IPS DF 4.7 (cell line): Measurements from ENCODE around the gene GPC6.

Experiments used
- DNase-seq: peaks from one replicate; pipeline ENCODE4 v3.0.0-alpha.2; 2013; ENCODE audit warnings: low spot score; ENCODE audit errors: extremely low read depth

Gene GPC6

DNA sequence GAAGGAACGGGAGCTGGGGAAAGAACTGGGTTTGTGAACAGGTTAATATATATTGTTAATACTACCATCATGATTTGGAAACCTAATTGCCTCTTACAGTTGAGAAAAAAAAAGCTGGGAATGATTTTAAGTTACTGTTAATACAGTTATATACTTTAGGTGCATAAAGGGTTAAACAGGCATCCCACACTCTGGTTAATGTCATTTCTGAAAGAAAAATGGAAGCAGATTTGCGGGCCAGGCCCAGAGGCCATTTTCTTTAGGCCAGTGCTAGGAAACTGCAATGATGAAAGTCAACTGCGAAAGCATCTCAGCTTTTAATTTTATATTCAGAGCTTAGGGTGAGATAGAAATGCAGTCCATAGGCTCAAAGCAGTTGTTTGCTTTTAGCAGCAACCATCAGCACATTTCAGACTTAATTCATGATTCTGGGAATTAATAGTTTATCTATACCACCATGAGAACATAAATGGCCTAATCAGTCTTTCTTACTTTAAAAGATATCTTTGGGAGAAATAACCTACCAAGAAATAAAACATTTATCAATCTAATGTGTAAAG lies 592.8 kb downstream of the GPC6 start:
- no peak for DNase-seq

DNA sequence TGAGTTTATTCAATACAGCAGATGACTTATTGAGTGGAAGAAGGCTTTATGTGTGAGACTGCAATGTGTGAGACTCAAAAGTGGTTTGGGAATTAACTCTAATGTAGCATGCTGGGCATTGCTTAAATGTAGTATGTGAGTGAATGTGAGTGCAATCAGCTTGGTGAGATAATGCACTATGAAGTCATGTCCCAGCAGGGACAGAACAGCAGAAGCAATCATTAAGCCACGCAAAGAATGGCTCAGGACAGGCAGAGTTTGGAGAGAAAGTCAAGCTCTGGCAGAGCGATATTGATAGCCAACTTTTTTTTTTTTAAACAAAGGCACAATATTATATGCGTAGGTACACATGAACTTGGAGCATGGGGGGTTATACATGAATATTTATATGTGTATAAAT lies 597.7 kb downstream of the GPC6 start:
- DNase-seq = no peak

DNA sequence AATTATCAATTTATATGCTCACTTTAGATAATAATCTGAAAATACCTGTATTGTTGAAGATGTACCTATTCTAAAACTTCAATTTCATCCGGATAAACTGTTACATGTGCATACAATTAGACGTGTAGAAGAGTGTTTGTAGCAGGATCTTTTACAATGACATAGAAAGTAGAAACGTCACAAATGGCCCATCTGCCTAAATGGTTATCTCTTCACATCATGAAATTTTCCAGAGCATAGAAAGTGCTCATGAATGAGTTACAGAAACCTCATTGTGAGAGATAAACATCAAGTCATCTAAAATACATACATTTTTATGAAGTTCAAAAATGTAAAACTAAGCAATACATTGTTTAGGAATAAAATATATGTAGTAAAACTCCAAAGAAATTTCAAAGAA lies 607.4 kb downstream of the GPC6 start:
- no peak for DNase-seq

DNA sequence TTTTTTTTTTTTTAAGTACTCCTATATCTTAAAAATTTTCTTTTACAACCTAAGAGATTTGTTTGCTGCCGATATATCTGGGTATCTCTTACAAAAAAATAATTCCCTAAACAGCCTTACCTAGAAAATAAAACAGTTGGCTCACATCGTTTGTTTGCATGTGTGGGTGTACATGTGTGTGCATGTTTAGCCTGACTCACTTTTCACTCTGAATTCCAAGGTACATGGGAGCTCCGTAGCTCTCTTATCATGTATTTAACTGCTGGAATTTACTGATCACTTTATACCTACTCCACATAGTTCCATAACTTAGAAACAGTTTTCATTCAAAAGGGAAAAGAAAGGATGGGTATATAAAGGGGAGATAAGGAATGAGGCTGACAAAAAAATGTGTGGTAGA lies 616.5 kb downstream of the GPC6 start:
- DNase-seq = no peak

DNA sequence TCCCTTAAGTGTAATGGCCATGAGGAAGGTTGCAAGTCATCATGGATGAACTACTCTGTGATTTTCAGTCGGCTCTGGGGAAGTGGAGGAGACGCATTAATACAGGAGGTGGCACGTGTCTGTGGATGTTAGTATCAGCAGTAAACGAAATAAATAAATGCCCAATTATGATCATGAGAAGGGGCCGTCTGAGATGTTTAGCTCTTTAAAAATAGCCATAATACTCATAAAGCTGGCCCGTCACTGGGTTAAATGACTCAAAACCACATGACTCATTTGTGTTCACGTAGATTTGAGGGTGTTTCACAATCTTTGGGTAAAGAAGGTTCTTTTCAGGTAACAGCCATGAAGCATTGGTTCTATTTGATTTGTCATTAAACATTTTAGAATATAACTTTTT lies 620.6 kb downstream of the GPC6 start:
- DNase-seq = no peak

DNA sequence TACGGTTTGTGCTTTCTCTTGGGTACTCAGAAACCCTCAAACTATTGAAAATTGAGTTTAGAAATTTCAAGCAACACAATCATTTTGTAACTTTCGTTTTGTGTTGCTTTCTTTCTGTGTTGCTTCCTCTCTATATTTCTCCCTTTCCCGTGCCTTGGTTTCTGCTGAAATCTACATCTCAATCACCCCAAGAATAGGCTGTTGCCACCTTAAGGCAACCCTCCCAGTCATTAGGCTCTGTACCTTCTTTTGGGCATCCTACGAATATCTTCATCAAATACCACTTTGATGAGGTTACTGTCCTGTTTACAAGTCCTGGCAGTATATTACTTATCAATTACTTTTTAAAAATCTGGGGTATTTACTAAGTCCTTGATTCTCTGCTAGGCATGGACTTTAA lies 621.6 kb downstream of the GPC6 start:
- no peak for DNase-seq

DNA sequence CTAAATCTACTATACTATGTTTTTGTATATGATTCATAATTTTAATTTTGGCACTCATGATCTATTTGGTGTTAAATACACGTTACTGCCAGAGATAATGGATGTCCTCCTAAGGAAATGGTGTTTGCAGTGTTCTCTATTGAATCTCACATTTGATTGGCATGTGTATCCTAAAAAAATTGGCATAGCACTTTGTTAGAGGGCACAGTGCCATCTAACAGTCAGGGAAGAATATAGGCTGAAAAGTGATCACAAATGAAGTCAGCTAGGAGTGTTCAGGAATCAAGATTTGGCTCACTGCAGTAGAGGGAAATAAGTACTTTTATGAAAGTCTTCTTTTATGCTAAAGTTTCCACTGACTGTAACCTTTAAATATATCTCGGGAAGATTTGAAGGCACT lies 624.6 kb downstream of the GPC6 start:
- DNase-seq = no peak

DNA sequence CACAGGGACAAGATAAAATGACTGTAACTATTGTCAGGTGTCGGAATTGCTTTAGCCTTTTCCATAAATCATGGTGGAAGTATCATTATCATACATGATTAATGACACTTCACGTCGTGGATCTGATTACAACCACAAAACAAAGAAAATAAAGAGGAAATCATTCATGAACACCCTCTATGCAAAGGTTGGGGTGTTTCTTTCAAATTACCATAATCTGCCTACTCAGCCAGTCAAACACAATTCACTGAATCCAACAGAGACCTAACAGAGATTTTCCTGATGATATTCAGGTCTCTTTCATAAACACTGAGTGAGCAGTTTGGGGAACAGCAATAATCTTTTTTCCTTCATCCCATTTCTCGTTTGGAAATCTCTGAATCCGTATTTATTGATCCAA lies 627.3 kb downstream of the GPC6 start:
- no peak for DNase-seq

DNA sequence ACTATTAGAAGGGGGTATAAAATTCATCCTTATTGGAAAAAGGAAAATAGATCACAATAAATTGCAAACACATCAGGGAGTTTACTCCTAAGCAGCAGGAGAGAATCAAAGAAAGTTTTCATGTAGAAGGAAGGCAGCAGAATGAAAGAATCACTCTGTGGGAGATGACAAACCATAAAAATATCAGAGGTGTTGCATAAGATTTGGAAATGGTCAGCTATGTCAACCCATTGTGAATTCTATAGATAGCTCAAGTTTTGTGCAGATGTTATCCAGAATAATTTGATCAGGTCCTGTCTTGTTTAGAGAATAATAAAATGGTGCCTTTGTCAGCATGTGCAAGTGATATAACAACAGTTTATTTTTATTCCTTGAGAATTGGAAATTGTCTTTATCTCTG lies 630.5 kb downstream of the GPC6 start:
- no peak for DNase-seq

DNA sequence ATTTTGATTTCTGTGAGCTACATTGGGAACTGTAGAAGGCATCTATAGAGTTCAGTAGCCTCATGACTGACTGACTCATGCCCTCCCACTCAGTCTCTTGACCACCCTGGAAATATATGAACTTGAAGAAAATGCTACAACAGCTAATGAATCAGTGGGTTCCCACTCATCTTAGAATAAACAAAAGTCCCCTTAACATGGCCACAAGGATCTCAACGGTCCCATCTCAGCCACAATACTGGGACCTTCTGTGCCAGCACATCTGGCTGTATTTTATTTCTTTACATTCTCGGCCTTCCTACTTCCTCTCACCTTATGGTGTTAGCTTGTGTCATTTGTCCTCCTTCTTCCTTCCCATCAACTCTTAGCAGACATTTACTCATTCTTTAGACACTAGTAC lies 633.1 kb downstream of the GPC6 start:
- DNase-seq = no peak

DNA sequence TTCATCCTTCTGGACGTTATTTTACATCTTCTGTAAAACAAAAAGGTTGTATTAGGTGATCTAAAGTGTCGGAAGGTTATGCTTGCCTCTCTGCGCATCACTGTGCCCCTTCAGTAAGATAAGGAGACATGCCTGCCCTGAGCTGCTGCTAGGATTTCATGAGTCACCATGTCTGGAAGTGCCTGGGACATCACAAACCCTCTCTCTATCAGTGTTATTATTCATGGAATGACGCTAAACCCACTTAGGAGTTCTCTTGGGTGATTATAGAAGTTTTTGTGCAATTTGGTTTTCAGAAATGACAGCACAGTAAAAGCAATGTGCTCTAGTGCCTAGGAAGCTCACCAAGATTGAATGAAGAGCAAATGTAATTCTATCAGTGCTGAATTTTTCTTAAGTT lies 635.2 kb downstream of the GPC6 start:
- no peak for DNase-seq

DNA sequence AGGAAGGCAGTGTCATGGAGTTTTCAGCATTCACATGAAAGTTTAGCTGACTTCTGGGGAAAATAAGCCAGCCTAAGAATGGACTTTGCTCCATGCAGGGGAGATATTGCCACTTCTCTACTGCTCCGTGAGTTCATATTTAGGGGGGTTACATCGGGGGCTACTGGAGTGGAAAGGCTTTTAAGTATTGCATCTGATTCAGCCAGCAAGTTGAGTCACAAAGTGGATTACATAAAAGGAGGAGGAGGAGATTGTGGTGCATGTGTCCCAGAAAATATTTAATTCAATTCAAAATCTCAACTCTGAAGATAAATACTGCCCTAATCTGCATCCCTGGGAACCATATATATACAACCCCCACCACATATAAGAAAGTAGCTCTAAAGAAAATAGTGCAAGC lies 635.7 kb downstream of the GPC6 start:
- no peak for DNase-seq

DNA sequence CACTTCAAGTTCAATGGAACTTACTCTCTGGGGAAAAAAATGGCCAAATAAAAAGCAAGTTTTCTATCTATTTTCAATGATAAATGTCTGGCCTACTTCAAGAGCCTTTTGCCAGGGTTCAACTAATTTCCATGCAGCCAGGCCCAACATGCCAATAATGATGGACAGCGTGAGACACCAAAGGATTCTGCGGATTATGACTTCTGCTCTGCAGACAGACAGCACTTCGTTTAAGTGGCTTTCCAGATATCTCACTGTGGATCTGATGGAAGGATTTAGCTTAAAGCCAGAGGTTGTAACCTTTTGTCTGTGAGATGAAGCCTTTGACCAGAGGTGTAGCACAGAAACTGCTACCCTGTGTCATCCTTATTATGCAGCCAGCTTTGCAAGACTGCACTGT lies 638.6 kb downstream of the GPC6 start:
- DNase-seq = no peak

DNA sequence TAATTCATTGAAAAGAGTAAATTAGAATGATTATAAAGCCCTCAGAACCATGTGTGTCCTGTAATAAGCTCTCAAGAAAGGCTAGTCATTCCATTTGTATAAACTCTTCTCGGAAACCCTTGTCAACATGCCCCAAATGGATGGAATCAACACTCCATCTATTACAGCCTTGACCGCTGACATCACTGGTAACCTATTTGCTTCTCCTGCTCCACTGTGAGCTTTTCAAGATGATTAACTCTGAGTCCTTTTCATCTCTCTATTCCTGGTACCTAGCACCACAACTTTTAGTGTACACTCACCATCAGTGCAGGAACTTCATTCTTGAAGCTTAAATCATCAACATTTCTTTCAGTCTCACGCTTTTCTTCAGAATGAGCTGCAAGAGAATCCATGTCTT lies 640.9 kb downstream of the GPC6 start:
- no peak for DNase-seq

DNA sequence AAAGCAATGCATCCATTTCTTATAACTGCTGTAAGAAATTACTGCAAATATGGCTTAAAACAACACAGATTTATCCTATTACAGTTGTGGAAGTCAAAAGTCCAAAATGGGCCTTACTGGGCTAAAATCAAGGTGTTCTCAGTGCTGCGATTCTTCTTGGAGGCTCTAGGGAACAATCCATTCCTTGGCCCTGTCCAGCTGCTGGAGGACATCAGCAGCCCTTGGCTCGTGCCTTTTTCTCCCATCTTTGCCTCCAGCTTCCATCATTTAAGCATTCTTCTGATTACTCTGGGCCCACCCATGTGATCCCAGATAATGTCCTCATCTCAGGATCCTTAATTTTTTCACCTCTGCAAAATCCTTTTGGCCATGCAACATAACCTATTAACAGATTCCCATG lies 645.8 kb downstream of the GPC6 start:
- DNase-seq = no peak

DNA sequence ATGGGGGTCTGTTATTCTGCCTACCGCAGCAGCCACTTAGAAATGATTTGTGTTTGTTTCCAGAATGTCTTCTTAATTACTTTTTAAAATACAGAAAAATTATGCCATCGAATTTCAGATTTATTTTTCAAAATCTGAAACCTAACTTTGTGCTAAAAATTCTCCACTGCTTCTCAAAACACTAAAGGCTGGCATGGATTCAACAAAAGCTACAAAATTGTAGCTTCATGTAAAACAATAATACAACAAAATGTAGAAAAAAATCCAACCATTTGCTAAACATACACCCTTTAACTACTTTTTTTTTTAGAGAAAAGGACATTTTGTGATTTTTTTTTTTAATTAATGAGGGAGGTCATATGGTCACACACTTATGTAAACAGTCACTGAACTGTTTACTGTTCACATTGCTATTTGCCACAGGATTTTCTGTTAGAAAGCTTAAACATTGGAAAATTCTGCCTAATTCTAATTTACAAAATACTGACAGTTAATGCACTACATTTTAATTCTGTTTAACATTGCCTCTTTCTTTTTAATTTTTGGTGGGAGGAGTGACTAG lies 646.3 kb downstream of the GPC6 start:
- DNase-seq = no peak

DNA sequence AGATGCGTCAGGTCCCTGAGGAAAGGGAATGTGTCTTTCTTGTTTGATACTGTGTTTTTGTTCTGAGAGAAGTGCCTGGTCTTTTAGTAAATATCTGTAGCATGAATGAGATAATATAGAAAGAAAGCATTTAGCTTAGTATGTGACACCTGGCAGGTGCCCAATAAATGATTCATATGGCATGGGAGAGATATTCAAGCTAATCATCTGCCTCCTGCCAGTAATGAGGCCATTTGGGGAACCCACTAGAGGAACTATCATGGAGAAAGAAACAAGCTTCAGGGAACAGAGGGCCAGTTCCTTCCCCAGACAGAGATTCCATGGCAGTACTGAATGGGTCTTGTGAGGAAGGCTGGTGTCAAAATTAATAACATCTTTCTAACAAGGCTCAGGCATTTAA lies 648.9 kb downstream of the GPC6 start:
- DNase-seq = no peak

DNA sequence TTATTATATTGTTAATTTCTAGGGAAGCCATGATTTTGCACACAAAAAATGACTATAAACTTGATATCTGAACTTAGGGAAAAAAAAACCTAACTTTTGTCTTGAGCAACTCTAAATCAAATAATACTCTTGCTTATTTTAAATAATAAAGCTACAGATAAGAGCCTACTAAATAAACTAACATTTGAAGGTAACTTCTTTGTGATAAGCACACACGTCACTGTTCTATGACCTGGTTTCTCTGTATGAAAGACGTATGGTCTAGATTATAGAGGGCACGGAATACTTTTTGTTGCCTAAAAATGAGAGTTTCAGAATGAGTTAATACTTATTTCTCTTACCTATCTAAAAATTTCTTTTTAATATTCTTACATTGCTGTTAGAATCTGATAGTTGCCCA lies 649.6 kb downstream of the GPC6 start:
- DNase-seq = no peak

DNA sequence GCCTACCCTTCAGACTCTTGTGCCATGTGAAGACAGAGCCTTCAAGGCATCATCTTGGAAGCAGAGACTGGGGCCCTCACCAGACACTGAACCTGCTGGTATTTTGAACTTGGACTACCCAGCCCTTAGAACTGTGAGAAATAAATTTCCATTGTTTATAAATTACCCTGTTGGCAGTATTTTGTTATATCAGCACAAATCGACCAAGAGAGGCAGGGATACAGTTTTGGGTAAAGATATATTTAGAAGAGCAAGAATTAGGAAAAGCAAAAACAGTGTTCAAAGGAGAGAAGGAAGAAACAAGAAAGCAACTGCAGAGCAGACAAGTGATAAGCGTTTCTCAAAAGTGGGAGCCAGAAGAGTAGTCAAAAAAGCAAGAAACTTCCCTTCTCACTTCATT lies 652.1 kb downstream of the GPC6 start:
- no peak for DNase-seq

DNA sequence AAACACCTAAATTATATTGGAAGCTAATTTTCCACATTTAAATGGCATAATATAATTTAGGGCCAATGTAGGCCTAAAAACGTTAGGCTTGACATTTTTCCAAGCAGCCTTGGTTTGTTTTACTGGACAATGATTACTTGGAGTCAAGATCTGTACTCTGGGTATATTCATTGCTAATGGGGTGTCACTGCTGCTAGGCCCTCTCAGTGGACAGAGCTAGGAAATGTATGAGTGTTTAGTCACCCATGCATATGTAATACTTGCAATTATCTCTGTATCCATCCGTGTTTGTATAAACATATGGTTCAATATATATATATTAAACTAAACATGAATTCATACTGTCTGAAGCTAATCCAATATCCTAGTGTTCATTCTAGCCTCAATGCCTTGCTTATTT lies 654.8 kb downstream of the GPC6 start:
- no peak for DNase-seq

DNA sequence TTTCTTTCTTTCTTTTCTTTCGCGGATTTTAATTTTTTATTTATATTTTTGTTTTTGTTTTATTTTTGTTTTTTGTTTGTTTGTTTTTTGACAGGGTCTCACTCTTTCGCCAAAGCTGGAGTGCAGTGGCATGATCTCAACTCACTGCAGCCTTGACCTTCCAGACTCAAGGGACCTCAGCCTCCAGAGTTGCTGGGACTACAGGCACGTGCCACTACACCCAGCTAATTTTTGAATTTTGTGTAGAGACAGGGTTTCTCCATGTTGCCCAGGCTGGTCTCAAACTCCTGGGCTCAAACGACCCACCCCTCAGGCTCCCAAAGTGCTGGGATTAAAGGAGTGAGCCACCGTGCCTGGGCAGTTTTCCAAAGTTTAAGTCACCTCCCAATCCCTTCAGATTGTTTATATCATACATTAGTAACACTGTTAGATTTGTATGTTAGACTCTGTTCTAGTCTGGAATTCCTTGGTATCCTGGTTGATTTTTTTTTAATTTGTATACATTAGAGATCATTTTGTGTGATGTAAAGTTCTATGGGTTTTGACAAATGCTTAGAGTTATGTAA lies 655.6 kb downstream of the GPC6 start:
- no peak for DNase-seq

DNA sequence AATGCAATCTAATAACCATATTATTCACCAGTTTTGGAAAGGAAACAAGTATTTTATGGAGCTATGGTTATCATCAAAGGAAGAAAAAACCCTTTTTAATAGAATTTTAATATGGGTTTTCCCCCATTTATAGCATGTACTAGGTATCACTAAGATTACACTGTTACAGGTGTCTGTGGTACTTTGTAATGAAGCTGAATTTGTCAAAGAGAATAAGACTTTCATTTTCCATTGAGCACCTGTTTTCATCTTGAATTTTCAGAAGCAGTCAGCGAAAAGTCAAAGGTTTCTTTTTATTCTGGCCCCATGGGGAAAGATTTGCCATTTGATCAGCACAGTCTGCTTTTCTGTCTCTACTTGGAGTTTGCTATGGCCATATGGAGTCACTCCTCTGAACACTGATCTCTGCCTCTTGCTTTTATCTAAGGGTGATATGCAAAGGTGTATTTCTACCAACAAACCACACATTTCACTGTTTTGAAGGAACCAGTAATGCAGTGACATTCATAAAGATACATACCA lies 662.9 kb downstream of the GPC6 start:
- DNase-seq = no peak

DNA sequence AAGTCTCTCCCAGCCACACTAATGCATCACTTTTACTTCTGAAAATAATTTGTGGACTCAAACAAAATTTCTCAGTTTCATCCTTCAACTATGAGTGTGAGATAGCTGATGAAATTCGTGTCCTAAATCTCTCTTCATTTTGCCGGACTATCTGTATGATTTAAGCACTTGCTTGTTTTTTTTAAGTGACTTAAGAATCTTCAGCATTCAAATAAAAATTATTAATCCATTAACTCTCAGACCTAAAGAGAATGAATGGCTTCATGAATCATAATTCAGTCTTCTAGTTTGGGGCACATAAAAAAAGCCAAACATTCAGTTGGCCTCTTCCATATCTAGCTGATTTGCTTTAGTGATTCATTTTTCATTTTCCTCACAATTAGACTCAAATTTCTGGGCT lies 673.4 kb downstream of the GPC6 start:
- DNase-seq = no peak
